Muscle layer of duodenum (tissue), 2 donors: ENCODE results near the gene ISX.
A peak's percentile ranks its signal among the peaks of the same experiment; 100 is the strongest.
"Not testable (repeated sequence)": the region's sequence is repeated elsewhere in the genome, so short reads cannot be mapped to it uniquely, and the experiment has no call there.

Experiments used
- H3K27ac ChIP-seq: one replicate; pipeline ENCODE4 v1.7.0; 2013; ENCODE audit warnings: mild to moderate bottlenecking, low read length
- H3K27me3 ChIP-seq: one replicate; pipeline ENCODE4 v1.7.0; 2013; ENCODE audit warnings: low read depth, mild to moderate bottlenecking, control low read depth, low read length
- H3K36me3 ChIP-seq, 2 donors: one replicate each; pipeline ENCODE4 v1.7.0; 2013; ENCODE audit warnings: low read length in 2 of 2, control low read depth in 1 of 2, mild to moderate bottlenecking in 1 of 2; ENCODE audit not compliant: insufficient read depth in 2 of 2, control insufficient read depth in 1 of 2
- H3K4me1 ChIP-seq, 2 donors: one replicate each; pipeline ENCODE4 v1.7.0; 2013; ENCODE audit warnings: low read length in 2 of 2, mild to moderate bottlenecking in 2 of 2, control low read depth in 1 of 2, moderate library complexity in 1 of 2; ENCODE audit not compliant: insufficient read depth in 2 of 2, control insufficient read depth in 1 of 2
- H3K4me3 ChIP-seq, 2 donors: one replicate each; pipeline ENCODE4 v1.7.0; 2013; ENCODE audit warnings: low read length in 2 of 2, low read depth in 1 of 2, mild to moderate bottlenecking in 1 of 2
- H3K9me3 ChIP-seq, 2 donors: one replicate each; pipeline ENCODE4 v1.7.0; 2013; ENCODE audit warnings: low read length in 2 of 2, control low read depth in 1 of 2, mild to moderate bottlenecking in 1 of 2; ENCODE audit not compliant: control insufficient read depth in 1 of 2
- donor health status: healthy.

ISX gene

DNA sequence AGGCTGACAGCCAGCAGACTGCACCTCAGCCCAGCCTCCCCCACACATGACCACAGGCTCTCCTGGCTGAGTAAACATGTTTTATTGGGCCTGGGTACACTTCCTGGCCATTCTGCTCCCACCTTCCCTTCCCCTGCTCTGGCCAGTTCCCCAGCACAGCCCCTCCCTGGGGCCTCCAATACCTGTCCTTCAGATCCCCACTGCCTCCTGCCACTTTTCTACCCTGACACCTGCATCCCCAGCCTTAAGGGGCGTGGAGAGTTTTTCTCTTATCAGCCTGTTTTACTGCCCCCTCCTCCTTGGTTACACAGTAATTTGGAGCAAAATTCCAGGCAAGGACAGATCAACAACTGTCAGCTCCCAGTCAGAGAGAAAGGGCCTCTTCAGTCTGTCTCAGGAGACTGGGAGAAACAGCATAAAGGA lies at the start of gene ISX:
ISX (plus strand) TSS at position 363 of the 423 bp plus-strand sequence. CDS start 930 bp downstream, outside the sequence.
- Histone ChIP-seq H3K27me3 (no peaks in the 10 kb centered on the region), H3K9me3 (no peaks in the 10 kb centered on the region), H3K4me3 (peak within 1 kb of the TSS in 1 of 2 donors; percentile 38), H3K27ac (peak within 1 kb of the TSS; percentile 62), H3K36me3 (no peaks in the 10 kb centered on the region), H3K4me1 (peaks cover 0 to 5% of the 10 kb centered on the region in 2 donors)

DNA sequence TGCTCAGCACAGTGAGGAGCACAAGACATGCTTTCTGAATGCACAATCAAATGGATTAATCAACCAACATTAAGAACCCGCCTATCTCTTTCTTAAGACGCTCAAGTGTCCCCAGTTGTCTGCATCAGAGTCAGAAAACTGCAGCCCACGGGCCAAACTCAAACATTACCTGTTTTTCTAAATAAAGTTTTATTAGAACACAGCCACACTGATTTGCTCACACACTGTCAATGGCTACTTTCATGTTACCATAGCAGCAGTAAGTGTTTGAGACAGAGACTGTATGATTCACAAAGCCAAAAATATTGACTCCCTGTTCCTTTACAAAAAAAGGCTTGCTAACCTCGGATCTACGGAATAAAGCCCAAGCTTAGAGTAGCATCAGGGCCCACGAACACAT lies 49.0 kb upstream of the ISX start:
- H3K27ac ChIP-seq, result no peak overlapping the region
- no peak overlapping the region for H3K4me3 ChIP-seq
- H3K27me3 ChIP-seq, result no peaks in the 10 kb centered on the region
- H3K4me1 ChIP-seq, result no peaks in the 10 kb centered on the region
- no peaks in the 10 kb centered on the region for H3K36me3 ChIP-seq
- no peaks in the 10 kb centered on the region for H3K9me3 ChIP-seq

DNA sequence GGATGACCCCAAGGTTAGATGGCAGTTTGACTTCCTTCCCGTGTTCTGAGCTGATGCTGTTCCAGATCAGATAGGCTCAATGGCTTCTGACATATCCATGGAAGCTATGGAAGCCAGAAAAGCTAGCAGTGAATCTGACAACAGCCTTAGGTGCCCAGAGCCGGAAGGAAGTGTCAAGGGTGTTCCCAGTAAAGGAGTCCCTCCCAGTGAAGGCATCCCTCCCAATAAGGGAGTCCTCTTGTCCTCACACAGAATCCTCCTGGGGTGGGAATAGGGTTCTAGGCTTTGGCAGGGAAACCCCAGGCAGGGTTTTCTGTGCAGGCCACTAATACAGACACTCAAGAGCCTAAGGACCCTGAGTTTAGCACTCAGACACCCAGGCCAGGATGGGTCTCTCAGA lies 47.0 kb upstream of the ISX start:
- no peaks in the 10 kb centered on the region for H3K27me3 ChIP-seq
- H3K27ac ChIP-seq, result no peak overlapping the region
- no peaks in the 10 kb centered on the region for H3K9me3 ChIP-seq
- no peak overlapping the region for H3K4me3 ChIP-seq
- H3K4me1 ChIP-seq, result peaks cover 0 to 3% of the 10 kb centered on the region in 2 donors
- no peaks in the 10 kb centered on the region for H3K36me3 ChIP-seq

DNA sequence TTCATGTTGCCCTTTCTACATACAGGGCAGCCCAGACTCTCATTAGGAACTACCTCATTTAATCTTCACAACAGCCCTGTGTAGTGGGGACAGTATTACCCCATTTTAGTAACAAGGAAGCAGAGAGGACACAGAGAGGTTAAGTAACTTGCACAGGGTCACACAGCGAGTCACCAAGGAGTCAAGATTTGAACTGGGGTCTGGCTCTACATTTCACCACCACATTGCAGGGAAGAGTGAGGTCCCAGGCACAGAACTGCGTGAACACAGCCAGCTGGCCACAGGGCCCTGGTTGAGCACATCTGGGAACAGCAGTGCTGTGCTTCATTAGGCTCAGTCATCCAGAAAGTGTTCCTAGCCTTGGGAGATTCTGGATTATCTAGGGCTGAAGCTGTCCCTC lies 45.4 kb upstream of the ISX start:
- no peaks in the 10 kb centered on the region for H3K9me3 ChIP-seq

DNA sequence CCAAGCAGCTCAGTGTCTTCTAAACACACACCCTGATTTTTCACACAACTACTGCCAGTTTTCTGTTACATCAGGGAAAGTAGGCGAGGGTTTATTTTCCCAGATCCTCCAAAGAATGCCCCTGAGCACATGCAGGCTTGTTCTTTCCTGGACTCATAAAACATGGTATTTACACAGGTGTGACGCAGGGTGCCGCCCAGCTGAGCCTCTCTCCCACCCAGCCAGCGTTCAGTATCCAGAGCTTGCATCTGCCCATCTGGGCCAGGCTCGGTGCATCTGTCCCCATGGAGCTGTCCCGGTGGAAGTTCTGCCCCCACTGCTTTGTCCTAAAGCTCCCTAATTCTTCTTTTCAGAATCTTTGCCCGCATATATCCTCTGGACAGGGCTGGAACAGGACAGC lies 44.8 kb upstream of the ISX start:
- no peaks in the 10 kb centered on the region for H3K36me3 ChIP-seq
- H3K4me1 ChIP-seq, result peaks cover 0 to 4% of the 10 kb centered on the region in 2 donors
- H3K9me3 ChIP-seq, result no peaks in the 10 kb centered on the region
- no peak overlapping the region for H3K27ac ChIP-seq
- no peaks in the 10 kb centered on the region for H3K27me3 ChIP-seq
- no peak overlapping the region for H3K4me3 ChIP-seq

More for the DNA sequence above, 45.4 kb upstream of the ISX start:
- H3K36me3 ChIP-seq, result no peaks in the 10 kb centered on the region
- H3K4me3 ChIP-seq, result no peak overlapping the region
- no peaks in the 10 kb centered on the region for H3K27me3 ChIP-seq
- no peak overlapping the region for H3K27ac ChIP-seq
- H3K4me1 ChIP-seq, result peaks cover 0 to 4% of the 10 kb centered on the region in 2 donors

DNA sequence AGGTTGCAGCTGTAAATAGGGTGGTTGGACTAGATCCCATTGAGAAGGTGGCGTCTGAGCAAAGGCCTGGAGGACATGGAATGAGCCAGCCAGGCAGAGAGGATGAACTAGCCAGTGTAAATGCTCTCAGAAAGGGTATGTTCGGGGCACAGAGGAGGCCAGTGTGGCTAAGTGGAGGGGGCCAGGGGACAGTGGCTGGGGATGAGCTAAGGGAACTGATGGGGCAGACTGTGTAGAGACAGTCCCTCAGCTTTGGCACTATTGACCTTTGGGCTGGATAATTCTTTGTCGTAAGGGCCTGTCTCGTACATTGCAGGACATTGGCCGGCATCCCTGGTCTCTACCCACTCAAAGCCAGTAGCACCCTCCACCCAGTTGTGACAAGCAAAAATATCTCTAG lies 43.7 kb upstream of the ISX start:
- H3K27ac ChIP-seq, result no peak overlapping the region
- peaks cover 0 to 4% of the 10 kb centered on the region in 2 donors for H3K4me1 ChIP-seq
- H3K27me3 ChIP-seq, result no peaks in the 10 kb centered on the region
- no peaks in the 10 kb centered on the region for H3K36me3 ChIP-seq
- no peaks in the 10 kb centered on the region for H3K9me3 ChIP-seq
- H3K4me3 ChIP-seq, result no peak overlapping the region

DNA sequence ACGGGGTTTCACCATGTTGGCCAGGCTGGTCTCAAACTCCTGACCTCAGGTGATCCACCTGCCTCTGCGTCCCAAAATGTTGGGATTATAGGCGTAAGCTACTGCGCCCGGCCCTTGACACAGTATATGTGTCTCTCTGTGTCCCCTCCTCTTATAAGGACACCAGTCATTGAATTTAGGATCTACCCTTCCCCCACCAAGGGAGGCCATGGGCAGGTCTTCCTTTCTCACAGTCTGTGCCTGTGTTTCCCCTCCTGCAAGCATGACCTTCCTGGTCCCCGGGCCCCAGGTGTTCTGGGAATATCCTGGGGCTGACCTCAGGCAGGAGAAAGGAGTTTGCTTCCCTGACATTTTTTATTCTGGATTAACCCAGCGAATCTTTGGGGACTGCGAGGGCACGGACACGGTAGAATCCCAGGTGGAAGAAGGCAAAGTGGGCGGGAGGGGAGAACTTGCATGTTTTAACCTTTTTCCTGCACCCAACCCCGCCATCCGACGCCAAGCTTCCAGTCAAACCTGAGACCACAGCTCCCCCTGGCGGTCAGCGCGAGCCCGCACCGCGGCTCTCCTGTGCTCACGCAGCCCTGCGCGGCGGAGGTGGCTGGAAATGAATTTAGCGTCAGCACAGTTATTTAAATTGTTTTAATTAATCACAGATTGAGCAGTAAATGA lies 42.1 kb upstream of the ISX start:
- peaks cover 0 to 4% of the 10 kb centered on the region in 2 donors for H3K4me1 ChIP-seq
- H3K27ac ChIP-seq, result no peak overlapping the region
- H3K36me3 ChIP-seq, result no peaks in the 10 kb centered on the region
- peaks cover 0 to 4% of the 10 kb centered on the region in 2 donors for H3K9me3 ChIP-seq
- no peak overlapping the region for H3K4me3 ChIP-seq
- H3K27me3 ChIP-seq, result no peaks in the 10 kb centered on the region

DNA sequence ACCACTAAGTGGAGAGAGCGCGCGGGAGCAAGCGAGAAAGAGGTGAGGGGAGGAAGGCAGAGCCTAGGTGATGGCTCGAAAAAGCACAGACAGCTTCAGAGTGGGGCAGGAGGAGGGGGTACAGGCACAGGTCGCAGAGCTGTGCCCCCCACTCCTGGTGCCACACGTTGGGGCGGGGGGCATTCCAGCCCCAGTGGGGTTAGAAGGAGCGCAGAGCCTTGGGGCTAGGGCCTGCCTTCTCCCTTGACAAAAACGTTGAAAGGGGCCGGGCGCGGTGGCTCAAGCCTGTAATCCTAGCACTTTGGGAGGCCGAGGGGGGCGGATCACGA lies 41.6 kb upstream of the ISX start:
- no peaks in the 10 kb centered on the region for H3K36me3 ChIP-seq
- H3K4me1 ChIP-seq, result peaks cover 0 to 4% of the 10 kb centered on the region in 2 donors
- peaks cover 0 to 4% of the 10 kb centered on the region in 2 donors for H3K9me3 ChIP-seq
- H3K27ac ChIP-seq, result no peak overlapping the region
- no peak overlapping the region for H3K4me3 ChIP-seq
- H3K27me3 ChIP-seq, result no peaks in the 10 kb centered on the region

DNA sequence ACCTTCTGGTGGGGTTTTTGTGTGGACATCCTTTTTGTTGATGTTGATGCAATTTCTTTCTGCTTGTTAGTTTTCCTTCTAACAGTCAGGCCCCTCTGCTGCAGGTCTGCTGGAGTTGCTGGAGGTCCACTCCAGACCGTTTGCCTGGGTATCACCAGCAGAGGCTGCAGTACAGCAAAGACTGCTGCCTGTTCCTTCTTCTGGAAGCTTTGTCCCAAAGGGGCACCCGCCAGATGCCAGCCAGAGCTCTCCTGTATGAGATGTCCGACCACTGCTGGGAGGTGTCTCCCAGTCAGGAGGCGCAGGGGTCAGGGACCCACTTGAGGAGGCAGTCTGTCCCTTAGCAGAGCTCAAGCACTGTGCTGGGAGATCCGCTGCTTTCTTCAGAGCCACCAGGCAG lies 35.8 kb upstream of the ISX start:
- not testable (repeated sequence) for H3K36me3 ChIP-seq, H3K27me3 ChIP-seq, H3K4me1 ChIP-seq, H3K4me3 ChIP-seq, H3K27ac ChIP-seq, H3K9me3 ChIP-seq

DNA sequence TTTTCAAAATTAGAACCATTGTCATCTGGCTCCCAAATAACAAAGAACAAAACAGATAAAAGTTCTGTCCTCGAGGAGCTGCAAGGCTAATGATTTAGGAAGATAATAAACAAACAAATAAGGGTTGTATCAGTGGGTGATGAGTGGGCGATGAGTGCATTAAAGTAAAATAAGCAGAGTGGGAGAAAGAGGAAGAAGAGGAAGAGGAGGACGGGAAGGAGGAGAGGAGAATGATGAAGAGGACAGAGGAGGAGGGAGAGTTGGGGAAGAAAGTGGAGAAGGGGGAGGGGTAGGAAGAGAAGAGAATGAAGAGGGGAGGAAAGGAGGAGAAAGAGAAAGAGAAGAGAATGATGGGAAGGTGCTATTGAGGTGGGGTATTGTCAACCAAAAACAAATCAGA lies 33.4 kb upstream of the ISX start:
- Histone ChIP-seq H3K27me3 (no peaks in the 10 kb centered on the region), H3K9me3 (peaks cover 0 to 4% of the 10 kb centered on the region in 2 donors), H3K4me1 (no peaks in the 10 kb centered on the region), H3K27ac (no peak overlapping the region), H3K36me3 (no peaks in the 10 kb centered on the region), H3K4me3 (no peak overlapping the region)

DNA sequence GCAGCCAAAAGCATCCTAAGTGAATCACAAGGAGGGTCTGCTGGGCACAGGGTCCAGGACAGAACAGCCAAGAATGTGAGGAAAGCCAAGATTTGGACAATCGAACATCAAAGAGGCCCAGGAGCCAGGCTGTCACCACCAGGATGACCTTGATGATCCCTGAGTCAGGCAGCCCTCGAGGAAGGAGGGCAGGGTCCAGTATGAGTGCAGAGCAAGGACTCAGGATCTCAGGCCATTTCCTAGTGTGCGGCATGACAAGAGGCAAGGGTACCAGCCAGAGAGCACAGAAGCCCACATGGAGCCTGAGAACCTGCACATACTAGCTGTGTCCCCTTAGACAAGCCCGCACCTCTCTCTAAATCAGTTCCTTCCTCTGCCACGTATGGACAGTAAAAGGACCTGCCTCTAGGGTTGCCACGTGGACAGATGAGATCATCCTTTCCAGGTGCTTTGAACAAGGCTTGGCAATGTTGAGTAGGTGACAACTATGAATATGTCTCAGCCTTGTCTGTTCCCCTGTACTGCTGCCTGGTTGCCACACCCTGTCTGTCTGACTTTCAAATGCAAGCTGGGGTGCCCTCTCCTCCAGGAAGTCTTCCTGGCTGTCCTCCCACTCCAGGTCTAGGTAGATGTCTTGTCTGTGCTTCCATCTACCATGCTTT lies 32.2 kb upstream of the ISX start:
- Histone ChIP-seq H3K4me1 (no peaks in the 10 kb centered on the region), H3K36me3 (no peaks in the 10 kb centered on the region), H3K27ac (no peak overlapping the region), H3K9me3 (peaks cover 0 to under 1% of the 10 kb centered on the region in 2 donors), H3K4me3 (no peak overlapping the region), H3K27me3 (no peaks in the 10 kb centered on the region)

DNA sequence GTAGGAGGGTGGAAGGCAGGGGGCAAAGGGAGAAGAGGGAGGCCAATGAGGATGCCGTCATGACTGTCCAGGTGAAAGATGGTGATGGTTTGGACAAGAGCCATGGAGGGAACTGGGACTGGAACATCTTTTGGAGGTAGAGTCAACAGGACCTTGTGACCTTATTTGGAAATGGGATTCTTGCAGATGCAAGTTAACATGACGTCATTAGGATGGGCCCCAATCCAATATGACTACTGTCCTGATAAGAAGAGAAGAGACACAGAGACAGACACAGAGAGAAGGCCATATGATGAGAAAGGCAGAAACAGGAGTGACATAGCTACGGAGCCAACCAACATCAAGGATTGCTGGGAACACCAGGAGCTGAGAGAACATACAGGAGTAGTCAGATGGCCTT lies 31.0 kb upstream of the ISX start:
- Histone ChIP-seq H3K27me3 (no peaks in the 10 kb centered on the region), H3K4me3 (no peak overlapping the region), H3K36me3 (no peaks in the 10 kb centered on the region), H3K27ac (no peak overlapping the region), H3K9me3 (no peaks in the 10 kb centered on the region), H3K4me1 (no peaks in the 10 kb centered on the region)
